GM21723 (cell line): ENCODE results near the gene DLGAP3.
"Not testable (repeated sequence)": the region's sequence is repeated elsewhere in the genome, so short reads cannot be mapped to it uniquely, and the experiment has no call there.

ENCODE experiments used
- ATAC-seq: cut with Tn5 transposase; IDR thresholded peaks from one replicate; pipeline ENCODE4 v1.9.1; 2021; ENCODE audit warnings: mild to moderate bottlenecking, moderate library complexity; ENCODE audit not compliant: unreplicated experiment

Gene DLGAP3

DNA sequence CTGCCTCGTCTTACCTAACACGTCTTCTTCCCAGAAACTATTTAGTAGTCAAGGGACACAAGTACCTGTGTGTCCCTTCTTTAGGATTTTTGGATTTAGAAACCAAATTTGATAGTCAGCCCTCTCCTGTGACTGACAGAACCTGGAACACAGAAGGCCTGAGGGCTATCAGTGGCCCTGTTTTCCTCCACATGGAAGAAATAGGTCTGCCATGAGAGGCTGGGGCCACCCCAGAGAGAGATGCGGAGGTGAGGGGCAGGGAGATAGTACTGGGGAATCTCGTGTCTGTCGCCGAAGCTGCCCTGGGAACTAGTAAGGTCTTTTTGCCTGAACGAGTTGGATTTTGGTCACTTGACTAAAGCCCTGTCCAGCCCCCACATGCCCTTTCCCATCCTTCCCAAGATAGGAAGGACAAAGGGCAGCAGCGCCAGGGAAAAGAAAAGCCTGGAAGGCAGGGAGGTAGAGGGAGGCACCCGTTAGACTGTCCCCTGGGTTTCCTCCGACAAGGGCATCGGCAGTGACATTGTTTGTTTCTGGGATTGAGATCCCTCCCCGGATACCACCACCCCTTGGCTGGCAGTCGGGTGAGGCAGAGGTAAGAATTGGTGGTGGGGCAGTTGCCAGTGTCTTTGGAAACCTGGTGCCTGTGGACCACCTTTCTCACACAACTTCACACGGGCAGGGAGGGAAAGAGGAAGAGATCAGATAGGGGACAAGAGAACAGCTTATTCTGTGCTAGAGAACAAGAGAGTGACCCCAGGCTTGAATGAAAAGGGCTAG, 89.7 kb downstream of the DLGAP3 start:
- ATAC-seq: no peak

- ATAC-seq: no peak
Measured at GRCh38 chr1:34833711-34834110, 95.7 kb downstream of the DLGAP3 start.

DNA sequence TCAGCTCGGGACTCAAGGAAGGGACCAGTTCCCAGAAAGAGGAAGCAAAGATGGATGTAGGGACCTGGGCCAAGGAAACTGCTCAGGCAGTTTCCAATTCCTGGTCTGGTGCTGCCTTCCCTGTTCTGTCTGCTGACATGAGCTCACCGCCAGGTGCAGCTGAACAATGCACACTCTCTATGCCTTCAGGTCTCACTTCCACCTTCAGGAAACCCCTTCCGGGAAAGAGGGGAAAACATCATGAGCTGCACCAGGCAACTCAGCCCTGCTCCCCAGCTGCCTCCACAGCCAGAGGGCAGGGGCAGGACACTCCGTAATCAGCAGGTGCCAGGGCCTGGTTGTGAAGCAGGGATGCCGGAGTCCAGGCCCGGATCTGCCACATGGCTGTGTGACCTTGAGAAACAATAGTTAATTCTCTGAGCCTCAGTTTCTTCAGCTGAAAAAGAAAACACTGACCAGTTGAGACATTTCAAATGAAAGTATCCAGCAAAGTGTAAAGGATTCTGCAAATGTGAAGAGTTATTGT, 97.7 kb downstream of the DLGAP3 start:
- no peak for ATAC-seq

GRCh38 chr1:34829250-34829649, 100.2 kb downstream of the DLGAP3 start:
- no peak for ATAC-seq

- no peak for ATAC-seq
Measured at GRCh38 chr1:34828611-34829010, 100.8 kb downstream of the DLGAP3 start.

DNA sequence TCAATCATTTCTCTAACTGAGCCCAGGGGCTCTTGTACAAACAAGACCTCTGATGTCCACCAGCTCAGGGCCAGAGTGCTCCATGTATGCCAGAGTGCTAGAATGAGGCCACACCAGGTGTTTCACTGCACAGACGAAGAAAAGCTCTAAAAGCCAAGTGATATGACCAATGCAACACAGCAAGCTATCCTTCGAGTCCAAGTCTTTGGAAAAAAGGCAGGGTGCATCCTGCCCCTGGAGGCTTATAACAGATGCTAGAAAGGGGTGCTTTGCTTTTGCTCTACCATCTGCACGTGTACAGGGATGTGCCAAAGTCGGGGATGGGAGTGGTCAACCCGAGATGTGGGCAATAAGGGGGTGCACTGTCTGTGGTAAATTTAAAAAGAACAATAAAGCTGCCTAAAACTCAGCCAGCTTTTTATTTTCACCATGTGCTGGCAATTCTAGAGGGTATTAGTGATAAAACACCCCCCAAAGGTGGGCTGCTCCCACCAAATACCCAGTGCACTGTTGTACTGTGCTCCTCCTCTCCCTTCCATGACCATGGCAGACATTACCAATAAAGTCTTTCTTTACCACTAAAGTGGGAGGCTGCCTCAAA, 102.0 kb downstream of the DLGAP3 start:
- ATAC-seq: no peak

DNA sequence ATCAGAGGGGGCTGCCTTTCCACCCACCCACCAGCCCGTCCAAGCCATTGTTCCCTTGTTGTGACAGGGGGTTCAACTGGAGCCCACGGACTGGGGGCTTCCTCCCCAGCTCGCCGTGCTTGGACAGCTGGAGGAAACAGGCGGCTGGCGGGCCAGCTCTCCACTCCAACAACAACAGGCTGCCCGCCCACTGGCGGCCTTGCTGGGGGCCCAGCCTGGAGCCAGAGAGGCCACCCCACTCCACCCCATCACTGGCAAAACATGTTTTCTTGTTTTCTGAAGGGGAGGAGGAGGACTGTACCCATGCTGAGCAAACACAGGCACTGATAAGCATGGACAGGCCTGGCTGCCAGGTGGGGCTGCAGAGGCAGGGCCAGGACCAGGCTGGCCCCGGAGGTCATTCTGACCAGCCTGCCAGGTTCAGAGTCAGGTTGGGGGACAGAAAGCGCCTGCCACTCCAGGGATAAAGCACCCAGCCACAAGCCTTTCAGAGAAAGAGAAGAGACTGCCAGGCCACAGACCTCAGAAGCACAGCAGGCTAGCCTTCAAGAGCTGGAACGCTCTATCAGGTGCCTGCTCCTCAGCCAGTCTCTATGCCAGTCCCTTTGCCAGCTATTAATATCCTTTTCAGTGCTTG, 103.9 kb downstream of the DLGAP3 start:
- no peak for ATAC-seq

DNA sequence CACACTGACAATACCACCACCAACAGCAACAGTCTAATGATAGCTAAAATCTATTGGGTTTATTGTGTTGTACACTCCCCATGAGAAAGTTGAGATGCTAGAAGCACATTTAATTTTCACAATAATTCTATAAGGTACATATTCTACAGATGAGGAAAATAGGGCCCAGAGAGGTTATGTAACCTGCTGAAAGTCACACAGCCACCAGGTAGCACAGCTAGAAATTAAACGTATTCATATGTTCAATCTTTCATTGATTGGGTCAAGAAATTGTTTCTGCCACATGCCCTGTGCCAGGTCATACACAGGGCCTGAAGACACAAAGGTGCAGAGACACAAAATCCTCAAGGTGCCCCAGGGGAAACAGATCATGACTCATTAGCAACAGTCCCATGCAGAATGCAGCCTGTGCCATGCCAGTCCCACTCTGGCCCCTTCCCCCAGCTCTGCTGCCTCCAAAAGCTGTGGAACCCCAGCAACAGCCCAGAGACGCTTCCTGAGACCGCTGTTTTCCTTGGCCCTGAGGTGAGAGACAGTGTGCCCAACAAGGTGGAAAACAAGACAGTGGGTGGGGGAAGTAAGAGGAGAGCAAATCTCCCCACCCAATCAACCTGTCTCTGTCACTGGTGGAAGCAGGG, 104.5 kb downstream of the DLGAP3 start:
- ATAC-seq: no peak

DNA sequence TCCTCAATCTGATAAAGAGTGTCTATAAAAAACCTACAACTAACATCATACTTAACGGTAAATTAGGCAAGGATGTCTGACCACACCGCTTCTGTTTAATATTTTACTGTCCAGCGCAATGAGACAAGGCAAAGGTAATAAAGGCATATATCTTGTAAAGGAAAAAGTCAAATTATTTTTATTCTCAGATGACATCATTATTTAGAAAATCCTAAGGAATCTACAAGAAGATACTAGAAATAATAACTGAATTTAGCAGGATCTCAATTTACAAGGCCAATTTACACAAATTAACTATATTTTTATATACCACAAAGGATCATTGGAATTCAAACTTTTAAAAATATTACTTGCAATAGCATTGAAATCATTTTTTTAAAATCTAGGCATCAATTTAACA, 107.2 kb downstream of the DLGAP3 start:
- no peak for ATAC-seq

- ATAC-seq: not testable (repeated sequence)
Measured at GRCh38 chr1:34818862-34819261, 110.6 kb downstream of the DLGAP3 start.

DNA sequence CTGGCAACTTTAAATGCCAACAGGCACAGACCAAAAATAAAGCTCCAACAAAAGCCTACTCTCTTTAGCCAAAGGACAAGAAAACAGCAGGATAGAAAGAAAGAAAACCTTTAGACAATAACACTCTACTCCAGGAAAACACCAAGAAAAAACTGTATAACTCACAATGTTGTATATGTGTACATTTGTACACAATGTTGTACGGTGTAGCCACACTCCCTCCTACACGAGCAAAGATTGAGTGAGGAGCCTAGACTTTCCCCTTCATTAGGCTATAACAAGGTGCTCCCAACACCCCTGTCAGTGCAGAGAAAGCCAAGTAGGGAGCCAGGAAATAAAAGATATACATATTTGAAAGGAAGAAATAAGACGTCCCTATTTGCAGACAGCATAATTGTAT, 112.7 kb downstream of the DLGAP3 start:
- ATAC-seq: no peak

DNA sequence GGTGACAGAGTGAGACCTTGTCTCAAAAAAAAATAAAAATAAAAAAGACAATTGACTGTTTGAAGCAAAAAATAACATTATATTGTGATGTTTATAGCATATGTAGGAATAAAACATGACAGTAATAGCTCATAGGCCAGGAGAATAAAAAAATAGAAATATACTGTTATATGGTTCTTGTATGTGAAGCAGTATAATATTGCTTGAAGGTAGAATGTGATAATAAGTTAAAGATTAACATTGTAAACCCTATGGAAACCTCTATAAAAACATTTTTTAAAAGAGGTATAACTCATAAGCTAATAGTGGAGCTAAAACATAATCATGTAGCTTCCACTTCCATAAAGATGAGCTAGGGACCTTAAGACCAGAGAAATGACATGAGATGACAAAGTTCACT, 113.1 kb downstream of the DLGAP3 start:
- ATAC-seq: no peak
